Stimulated activated CD8-positive, alpha-beta memory T cell treated with anti-CD3 and anti-CD28 coated beads, Interleukin-12 subunit alpha, Interleukin-12 subunit beta, amount 100 ng/mL, for 1 hour (primary cell): ENCODE results near the gene CYP2F1.
"Not testable (repeated sequence)": the region's sequence is repeated elsewhere in the genome, so short reads cannot be mapped to it uniquely, and the experiment has no call there.

Source experiments
- DNase-seq: peaks from one replicate; pipeline ENCODE4 v3.0.0-alpha.2; 2020; ENCODE audit warnings: low read depth

The CYP2F1 gene

GRCh38 chr19:41114132-41114531, at the start of gene CYP2F1:
Gene CYP2F1, plus strand, starts transcription at chr19:41114432. Its CDS starts 1,757 bp downstream, at chr19:41116189.
- DNase-seq, result no peak

GRCh38 chr19:41064974-41065569, 49.2 kb upstream of the CYP2F1 start:
- DNase-seq, result no peak

- DNase-seq, result no peak
Observed at GRCh38 chr19:41076286-41076685, 37.9 kb upstream of the CYP2F1 start.

- DNase-seq, result no peak
Observed at GRCh38 chr19:41083516-41083915, 30.7 kb upstream of the CYP2F1 start.

- DNase-seq, result no peak
Observed at GRCh38 chr19:41085748-41086415, 28.4 kb upstream of the CYP2F1 start.

- DNase-seq, result no peak
Observed at GRCh38 chr19:41088151-41088550, 26.1 kb upstream of the CYP2F1 start, which contains the start of gene CYP2A13. Gene CYP2A13, plus strand, starts transcription at chr19:41088451. Its CDS starts 21 bp downstream, at chr19:41088472.

- no peak for DNase-seq
Observed at GRCh38 chr19:41089959-41090358, 24.3 kb upstream of the CYP2F1 start.

- DNase-seq, result no peak
Observed at GRCh38 chr19:41095703-41096102, 18.5 kb upstream of the CYP2F1 start.

- no peak for DNase-seq
Observed at GRCh38 chr19:41096353-41096752, 17.9 kb upstream of the CYP2F1 start.

- DNase-seq, result no peak
Observed at GRCh38 chr19:41097302-41097701, 16.9 kb upstream of the CYP2F1 start.

GRCh38 chr19:41098762-41099161, 15.5 kb upstream of the CYP2F1 start:
- DNase-seq, result no peak

- not testable (repeated sequence) for DNase-seq
Observed at GRCh38 chr19:41102210-41102609, 12.0 kb upstream of the CYP2F1 start.

GRCh38 chr19:41106177-41106576, 8.1 kb upstream of the CYP2F1 start:
- DNase-seq, result no peak

GRCh38 chr19:41111296-41111695, 2.9 kb upstream of the CYP2F1 start:
- no peak for DNase-seq

- DNase-seq, result no peak
Observed at GRCh38 chr19:41111750-41112295, 2.4 kb upstream of the CYP2F1 start.

- no peak for DNase-seq
Observed at GRCh38 chr19:41112728-41113290, 1.4 kb upstream of the CYP2F1 start.

- DNase-seq, result no peak
Observed at GRCh38 chr19:41116261-41116660, 2.0 kb downstream of the CYP2F1 start.

GRCh38 chr19:41120929-41121911, 7.0 kb downstream of the CYP2F1 start:
- DNase-seq, result peak; percentile 56

GRCh38 chr19:41122846-41123245, 8.6 kb downstream of the CYP2F1 start:
- not testable (repeated sequence) for DNase-seq

- DNase-seq, result no peak
Observed at GRCh38 chr19:41123716-41124294, 9.6 kb downstream of the CYP2F1 start.

GRCh38 chr19:41126765-41127203, 12.6 kb downstream of the CYP2F1 start:
- DNase-seq, result peak; percentile 14
